Measurements from ENCODE around the gene MAPK12.
"Not testable (repeated sequence)": the region's sequence is repeated elsewhere in the genome, so short reads cannot be mapped to it uniquely, and the experiment has no call there.

MAPK12 gene

DNA sequence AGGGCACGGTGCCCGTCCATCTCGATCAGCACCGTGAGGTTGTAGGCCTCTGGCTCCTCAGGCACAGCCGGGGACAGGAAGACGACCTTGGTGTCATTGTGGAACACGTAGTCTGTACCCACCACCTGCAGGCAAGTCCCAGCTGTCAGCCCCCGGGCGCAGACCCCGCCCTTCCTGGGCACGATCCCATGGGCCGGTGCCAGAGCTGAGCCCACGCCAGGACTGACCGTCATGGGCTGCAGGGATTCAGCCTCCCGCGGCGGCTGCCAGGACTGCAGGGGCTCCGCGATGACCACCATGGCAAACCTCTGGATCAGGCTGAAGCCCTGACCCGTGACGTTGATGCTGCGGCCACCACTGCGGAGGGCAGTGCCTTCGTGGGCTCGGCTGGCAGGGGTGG, 20.5 kb upstream of the MAPK12 start:
- DNase-seq: no peak

DNA sequence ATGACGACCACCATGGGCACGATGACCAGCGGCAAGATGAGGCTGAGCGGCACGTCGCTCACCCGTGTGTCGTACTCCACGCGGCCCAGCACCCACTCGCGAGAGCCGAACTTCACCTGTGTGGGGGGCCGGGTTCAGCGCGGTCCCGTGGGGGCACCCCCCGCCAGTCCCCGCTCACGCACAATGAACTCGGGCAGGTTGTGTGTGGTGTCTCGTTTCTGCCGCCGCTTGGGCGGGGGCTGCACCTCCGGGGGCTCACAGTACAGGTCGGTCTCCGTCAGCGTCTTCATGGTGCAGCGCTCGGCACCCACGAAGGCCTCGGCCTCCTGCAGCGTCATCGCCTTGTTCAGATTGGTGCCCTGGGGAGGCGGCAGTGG, 19.9 kb upstream of the MAPK12 start:
- no peak for DNase-seq

DNA sequence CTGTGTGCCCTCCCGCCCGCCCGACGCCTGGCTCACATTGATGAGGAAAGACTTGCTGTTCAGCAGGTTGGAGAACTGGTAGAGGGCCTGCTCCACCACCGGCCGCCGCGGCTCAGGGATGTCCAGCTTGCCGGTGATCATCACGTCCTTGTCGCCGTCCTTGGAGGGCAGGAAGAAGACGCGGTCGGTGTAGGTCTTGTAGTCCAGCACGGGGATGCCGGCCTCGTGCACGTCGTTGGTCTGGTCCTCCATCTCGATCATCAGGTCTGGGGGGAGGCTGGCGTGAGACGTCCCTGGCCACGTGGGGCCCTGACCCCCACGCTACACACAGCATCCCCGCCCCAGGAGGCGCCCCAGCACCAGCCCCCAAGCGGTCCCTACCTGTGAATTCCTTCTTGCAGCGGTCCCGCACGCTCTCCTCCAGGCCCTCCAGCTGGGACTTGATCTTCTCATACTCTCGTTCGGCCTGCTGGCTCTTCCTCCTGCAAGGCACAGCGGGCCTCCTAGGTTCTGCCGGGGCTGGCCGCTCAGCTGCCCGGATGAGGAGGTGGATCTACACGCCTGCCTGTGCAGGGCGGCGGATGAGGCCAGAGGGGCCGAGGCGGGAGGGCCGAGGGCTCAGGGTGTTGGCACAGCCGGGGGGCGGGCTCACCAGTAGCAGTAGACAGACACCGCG, 19.4 kb upstream of the MAPK12 start:
- DNase-seq: no peak

DNA sequence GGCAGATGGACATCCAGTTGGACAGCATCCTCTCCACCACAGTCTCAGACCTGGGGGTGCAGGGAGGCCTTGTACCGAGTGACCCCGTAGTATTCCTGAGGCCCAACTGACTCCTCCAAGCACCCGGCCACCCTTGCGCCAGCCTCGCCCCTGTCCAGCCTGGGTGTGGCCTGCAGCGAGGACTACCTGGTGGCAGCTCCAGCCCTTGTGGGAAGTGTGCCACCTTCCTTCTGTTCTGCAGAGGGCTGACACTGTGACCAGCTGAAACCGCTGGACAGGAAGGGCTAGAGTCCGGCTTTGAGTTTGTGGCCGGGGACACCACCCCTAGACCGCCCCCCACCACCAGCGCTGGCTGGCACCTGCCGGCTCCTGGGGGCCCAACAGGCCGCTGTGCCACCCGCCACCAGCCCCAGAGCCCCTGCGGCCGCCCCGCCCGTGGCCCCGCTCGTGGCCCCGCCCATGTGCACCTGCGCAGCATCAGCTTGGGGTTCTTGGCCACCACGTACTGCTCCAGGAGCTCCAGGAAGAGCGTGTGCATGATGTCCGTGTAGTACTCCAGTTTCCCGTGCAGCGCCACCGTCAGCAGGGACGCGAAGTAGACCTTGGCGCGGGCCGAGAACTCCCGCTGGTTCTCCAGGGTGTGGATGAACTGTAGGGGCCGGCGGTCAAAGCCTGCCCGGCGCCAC, 18.7 kb upstream of the MAPK12 start:
- no peak for DNase-seq

DNA sequence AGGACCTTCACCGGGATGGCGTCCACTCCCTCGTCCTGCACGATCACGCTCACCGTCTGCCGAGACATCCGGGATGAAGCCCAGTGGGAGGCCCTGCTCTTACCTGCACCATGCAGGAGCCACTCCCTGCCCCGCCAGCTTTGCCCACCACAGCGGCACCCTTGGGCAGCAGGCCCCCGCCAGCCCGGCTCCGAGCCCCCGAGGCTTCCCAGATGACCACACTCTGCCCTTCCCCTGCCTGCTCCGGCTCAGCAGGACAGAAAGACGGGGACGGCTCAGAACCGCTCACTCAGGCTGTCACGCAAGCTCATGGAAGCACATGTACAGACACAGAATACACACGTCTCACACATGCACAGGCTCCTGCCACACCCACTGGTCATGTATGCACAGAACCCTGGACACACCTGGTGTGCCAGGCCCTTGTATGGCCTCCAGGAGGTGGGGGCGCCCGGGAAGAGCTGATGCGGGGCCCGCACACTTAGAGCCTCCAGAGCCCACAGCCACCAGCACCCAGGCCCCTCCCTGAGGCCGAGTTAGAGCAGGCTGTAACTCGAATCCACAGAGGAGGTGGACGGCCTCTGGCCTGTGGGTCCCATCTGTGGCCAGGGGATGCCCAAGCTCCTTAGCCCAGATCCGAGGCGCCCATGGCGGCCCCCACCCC, 17.6 kb upstream of the MAPK12 start:
- no peak for DNase-seq

DNA sequence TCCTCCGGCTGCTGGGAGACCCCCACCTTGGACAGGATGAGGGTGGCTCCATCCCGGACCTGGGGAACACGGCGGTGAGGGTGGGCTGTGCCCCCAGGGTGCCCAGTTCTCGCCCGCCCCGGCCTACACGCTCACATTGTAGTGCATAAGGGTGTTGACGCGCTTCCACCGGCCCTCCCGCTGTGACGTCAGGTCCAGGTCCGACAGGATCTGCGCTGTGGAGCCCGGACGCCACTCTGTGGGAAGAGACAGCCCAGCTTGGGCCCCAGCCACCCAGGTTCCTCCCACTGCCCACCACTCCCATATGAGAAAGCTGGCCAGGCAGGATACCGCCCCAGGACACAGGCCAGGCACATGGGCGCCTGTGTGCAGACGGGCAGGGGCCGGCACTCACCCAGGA, 17.0 kb upstream of the MAPK12 start:
- no peak for DNase-seq

DNA sequence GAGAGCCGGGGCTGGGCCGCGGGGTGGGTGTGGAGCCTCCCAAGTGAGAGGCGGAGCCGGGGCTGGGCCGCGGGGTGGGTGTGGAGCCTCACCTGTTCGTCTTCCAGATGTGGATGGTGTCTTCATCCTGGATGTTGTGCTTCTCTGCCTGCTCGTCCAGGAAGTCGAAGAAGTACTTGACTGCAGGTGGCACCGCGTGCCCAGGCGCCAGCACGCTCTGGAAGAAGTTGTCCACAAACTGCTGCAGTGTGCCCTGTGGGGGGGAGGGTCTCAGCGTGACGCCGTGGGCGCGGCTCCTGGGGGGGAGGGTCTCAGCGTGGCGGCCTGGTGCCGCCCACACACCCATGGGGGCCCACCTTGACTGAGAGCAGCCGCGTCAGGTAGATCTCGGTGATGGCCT, 16.3 kb upstream of the MAPK12 start:
- DNase-seq: no peak

DNA sequence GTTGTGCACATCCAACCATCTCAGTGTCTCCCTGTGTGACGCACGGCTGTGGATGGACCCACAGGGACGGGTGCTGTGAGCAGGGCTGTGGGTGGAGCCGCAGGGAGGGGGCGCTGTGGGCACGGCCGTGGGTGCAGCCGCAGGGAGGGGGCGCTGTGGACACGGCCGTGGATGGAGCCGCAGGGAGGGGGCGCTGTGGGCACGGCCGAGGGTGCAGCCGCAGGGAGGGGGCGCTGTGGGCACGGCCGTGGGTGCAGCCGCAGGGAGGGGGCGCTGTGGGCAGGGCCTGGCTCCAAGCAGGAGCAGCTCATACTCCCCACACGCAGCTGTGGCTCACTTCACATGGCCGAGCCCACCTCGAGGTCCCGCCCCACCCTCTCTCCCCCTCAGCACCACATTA, 14.7 kb upstream of the MAPK12 start:
- DNase-seq: peak; percentile 73

DNA sequence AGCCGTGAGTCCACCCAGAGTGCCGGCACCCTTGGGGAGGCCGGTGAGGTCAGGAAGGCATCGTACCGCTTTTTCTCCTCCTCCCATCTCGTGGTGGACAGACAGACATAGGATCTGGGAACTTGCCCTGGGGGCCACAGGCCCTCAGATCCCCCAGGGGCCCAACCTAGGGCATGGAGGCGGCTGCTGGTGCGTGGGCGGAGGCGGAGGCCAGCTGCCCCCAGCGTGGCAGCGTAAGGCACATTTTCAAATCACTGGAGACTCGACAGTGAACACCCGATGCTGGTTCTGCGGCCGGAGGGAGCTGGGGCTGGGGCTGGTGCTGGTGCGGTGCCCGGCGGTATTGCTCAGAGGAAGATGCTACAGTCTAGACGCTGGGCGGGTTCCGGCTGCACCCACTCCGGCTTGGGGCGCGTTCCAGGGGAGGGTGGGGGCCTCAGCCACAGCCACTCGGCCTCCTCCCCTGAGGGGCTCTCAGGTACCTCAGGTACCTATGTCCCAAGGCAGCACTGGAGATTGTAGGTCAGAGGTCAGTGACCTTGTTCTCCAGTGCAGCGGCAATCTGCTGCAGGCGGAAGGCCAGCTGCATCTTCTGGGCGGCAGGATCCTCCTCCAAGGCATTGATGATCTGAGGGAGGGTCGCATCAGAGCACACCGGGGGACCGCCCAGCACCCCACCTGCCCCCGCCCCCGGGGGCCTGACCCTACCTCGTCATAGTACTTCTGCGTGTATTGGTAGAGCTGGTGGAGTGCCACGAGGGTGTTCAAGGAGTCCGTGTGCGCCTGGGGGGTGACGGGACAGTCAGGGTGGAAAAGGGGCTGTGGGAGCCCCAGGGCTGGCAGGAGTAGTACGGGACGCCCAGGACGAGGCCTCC, 13.9 kb upstream of the MAPK12 start:
- DNase-seq: no peak

DNA sequence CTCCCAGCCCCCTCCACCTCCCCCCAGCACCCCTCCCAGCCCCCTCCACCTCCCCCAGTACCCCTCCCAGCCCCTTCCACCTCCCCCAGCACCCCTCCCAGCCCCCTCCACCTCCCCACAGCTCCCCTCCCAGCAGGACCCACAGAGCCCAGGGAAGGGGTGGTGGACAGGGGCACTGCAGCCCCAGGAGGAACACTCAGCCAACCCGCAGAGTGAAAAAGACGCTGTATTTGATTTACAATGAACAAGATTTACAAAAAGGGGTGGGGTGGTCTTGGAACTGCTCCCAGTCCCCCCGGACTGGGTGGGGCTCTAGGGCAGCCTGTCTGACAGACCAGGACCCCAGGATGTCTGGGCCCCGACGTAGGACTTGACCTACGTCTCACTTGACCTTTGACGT, 13.3 kb upstream of the MAPK12 start:
- DNase-seq: no peak

DNA sequence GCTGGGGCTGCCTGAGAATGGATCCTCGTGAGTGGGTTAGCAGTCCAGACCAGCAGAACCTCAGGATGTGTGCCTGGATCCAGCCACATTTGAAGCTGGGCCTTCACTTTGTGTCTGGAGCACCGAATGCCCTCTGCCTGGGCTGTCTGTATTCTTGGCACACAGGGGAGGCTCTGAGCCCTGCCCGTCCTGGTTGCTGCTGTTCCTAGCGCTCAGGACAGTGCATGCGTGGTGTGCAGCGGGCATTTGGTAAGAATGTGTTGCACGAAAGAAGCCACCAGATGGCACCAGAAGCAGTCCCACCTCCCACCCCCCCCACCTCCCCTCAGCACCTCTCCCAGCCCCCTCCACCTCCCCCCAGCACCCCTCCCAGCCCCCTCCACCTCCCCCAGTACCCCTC, 12.8 kb upstream of the MAPK12 start:
- peak; percentile 56 for DNase-seq

DNA sequence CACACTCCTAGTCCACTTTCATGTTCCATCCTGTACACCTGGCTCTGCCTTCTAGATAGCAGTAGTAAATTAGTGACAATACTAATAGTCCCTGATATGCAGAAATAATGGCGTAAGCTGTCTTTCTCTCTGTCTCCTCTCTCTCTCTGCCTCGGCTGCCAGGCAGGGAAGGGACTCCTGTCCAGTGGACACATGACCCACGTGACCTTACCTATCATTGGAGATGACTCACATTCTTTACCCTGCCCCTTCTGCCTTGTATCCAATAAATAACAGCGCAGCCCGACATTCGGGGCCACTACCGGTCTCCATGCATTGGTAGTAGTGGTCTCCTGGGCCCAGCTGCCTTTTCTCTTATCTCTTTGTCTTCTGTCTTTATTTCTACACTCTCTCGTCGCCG, 12.3 kb upstream of the MAPK12 start:
- DNase-seq: not testable (repeated sequence)

DNA sequence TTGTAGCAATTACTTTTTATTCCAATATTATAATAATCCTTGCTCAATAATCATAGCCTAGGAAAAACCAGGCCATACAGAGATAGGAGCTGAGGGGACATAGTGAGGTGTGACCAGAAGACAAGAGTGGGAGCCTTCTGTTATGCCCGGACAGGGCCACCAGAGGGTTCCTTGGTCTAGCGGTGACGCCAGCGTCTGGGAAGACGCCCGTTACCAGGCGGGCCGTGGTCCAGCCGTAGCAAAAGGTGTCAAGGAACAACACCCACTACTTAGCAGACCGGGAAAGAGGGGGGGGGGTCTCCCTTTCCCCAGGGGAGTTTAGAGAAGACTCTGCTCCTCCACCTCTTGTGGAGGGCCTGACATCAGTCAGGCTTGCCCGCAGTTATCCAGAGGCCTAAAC, 11.9 kb upstream of the MAPK12 start:
- not testable (repeated sequence) for DNase-seq

DNA sequence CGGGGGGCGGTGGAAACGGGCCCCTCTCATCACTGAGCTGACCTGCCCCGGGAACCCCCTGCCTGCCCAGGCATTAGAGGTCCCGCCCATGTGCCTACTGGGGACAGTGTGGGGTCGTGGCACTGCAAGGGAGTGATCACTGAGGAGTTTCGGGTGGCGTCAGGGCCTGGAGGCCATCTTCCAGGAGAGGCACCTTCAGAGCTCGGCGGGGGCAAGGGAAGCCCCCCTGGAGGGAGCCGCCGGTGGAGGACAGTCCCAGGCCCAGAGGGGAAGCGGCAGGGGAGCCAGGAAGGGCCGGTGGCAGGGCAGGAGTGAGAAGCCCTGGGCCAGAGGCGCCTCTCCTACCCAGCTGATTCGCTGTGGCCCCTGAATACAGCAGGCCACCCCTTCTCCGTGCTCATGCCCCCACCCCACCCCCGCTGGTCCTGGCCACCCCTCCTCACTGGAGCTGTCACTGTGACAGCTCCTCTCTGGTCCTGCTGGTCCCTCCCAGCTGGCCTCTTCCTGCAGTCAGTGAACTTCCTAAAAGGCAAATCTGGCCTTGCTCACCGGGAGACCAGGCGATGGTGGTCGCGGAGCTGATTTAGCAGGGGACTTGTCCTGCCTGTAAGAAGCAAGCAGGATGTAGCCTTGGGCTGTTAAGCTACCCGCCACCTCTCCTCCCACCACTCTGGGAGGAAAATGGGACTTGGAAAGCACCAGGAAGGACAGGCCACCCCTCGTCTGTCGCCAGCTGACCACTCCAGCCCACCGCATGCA, 10.7 kb upstream of the MAPK12 start:
- no peak for DNase-seq

DNA sequence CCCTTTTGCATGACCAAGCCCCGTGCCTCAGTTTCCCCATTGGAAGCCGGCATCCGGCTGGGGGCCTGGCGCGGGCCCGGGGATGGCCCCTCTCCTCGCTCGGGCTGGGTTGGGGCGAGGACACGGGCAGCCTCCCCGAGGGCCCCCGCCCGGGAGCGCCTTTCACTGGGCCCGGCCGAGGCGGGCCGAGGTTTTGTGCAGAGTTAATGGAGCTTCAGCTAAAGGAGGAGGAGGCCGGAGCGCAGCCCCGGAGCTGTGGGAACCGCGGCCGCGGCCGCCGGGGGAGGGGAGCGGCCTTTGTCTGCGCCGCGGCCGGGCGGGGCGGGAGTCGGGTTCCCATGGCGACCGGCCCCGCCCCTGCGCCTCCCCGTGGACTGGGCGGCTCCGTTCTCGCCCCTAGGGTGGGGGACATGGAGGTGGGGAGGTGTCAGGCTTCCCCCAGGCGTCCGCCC, 10.1 kb upstream of the MAPK12 start:
- DNase-seq: peak; percentile 68

DNA sequence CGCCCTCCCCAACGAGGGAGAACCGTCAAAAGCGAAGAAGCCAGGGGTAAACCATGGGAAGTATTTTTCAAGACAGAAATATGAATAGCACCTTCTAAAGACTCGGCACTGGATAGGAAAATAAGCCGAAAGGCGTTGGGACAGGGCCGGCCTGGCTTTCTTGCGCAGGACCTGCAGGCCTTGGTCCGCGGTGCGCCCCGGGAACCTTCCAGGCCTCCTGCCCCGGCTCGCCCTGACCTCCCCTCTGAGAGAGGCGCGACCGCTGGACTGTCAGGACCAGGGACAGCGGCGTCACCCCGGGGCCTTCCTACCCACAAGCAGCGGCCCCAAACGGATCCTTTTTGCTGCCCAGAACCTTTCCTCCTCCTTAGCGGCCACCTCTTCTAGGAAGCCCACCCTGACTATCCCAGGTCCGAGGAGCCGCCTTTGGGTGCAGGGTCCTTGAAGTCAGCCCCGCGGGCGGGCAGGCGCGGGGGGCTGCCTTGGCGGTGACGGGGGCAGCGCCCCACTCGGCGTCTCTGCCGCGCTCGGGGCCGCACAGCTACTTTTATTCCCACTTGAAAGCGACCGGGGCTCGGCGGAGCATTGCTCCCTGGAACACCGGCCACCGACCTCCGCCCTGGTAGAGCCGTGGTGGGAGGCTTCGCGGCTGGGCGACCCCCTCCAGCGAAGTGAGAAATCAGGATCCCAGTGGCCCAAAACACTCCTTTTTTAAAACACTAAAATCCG, 9.3 kb upstream of the MAPK12 start:
- DNase-seq: peak; percentile 70

DNA sequence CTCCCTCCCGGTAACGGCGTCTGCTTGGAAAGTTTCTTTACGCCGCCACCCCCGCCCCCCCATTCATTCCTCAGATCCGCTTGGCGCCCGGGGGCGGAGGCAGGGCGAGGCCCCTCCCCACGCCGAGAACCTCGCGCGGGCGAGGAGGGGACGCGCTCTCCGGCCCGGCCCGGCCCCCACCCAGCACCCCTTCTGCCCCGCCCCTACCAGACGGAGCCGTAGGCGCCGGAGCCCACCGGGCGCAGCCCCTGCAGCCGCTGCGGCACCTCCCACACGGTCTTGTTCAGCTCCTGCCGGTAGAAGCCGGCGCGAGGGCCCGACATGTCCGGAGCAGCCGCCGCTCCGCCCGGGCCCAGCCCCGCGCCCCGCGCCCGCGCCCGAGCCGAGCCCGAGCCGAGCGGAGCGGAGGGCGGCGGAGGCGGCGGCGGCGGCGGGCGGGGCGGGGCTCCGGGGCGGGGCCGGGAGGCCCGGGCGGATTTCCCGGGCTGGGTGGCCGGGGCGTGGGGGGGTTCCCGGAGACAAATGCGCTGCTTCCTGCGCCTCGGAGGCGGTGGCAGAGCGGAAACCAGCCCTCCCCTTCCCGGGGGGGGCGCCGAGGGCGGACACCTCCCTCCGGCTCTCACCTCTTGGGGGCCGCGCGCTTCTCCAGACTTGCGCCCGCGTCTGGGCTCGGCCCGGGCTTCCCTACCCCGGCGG, 8.6 kb upstream of the MAPK12 start, which contains the start of gene MAPK11:
Gene MAPK11, minus strand, starts transcription at position 411 of the 696 bp plus-strand sequence. Its CDS starts 88 bp downstream, at position 323.
- DNase-seq: peak; percentile 46

DNA sequence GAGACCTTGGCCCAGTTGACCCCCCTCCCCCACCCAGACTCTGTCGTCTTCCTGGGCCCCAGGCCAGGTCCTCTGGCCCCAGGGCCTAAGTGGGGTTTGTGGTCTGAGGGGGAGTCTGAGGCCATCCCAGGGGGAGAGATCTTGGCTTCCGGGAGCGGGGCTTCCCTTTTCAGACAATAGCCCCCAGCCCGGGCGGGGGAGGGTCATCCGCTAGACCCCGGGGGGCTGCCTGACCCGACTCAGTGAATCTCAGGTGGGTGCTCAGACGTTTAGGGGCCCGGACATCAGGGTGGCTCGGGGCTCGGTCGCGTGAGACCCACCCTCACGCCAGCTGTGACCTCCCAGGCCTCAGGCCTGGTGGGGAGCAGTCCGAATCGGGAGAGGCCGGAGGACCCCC, 8.1 kb upstream of the MAPK12 start:
- DNase-seq: no peak

DNA sequence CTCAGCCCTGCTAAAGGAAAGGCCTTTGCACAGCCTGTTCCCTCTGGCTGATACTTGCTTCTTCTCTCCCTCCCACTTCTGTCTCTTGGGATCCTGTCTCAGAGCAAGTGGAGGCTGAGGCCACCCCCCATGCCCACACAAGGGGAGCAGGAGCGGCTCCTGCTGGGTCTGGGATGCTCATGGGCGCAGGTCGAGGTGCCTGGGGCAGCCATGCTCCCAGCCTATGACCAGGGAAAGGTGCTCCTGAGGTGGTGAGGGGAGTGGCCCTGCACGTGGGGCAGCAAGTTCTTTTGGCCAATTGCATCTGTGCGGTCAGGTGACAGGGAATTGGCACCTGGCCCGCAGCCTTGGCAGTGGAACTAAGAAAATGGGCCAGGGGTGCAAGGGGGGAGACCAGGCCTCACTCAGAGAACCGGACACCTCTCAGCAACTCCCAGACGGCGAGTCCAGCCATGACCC, 7.2 kb upstream of the MAPK12 start:
- DNase-seq: no peak

DNA sequence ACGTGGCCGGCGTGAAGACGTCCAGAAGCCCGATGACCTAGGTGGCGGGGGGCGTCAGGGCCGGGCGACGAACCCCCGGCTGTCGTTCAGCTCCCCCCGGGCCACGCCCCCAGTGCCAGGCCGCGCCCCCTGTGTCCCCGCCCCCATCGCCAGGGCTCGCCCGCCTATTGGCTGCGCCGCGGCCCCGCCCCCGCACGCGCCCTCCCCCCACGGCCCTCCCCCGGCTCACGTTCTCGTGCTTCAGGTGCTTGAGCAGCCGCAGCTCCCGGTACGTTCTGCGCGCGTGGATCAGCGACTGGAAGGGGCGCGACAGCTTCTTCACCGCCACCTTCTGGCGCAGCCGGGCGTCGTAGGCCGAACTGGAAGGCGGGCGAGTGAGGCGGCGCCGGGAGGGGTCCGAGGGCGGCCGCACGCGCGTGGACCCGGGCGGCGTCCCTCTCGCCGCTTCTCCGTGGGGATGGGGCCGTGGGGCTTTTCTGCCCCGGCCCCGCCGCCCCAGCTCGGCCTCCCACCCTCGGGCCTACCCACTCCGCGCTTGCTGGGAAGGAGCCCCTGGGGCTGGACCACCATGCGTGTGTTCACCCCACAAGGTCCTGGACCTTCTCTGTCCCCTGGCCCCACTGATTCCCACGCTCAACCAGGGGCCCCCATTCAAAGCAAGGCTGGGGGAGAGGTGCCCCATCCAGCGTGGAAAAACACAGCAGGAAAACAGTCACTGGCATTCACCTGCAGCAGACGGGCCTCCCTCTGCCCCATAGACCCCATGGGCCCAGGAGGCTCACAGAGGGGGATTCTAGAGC, 6.3 kb upstream of the MAPK12 start:
- DNase-seq: peak; percentile 46

Data from suppressor macrophage treated with lipopolysaccharide for 4 hours (primary cell).